ENCODE measurements around the gene TCF19.
"Not testable (repeated sequence)": the region's sequence is repeated elsewhere in the genome, so short reads cannot be mapped to it uniquely, and the experiment has no call there.

Gene TCF19

DNA sequence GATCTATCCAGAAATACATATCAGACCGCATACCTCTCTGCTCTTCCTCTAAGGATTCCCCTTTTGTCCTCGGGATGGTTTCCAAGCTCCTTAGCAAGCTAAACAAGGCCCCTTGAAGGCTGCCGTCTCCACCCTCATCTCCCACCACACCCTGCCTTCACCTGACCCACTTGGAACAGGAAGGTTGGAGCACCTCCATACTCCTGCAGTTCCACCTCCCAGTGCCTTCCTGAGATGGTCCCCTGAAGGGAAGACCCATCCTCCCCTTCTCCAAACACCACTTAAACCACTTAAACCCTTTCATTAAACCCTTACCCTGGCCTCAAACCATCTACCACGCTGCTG is 20.6 kb downstream of the TCF19 start:
- DNase-seq (ENCODE audit: low read depth in 1 of 2, low spot score in 1 of 2) = no peak

GRCh38 chr6:31179896-31180295 is 21.5 kb downstream of the TCF19 start:
- no peak for DNase-seq (ENCODE audit: low read depth in 1 of 2, low spot score in 1 of 2)

- DNase-seq (ENCODE audit: low read depth in 1 of 2, low spot score in 1 of 2) = peak; percentile 40 to 49
These were observed 22.1 kb downstream of the TCF19 start for GRCh38 chr6:31180500-31180899.

DNA sequence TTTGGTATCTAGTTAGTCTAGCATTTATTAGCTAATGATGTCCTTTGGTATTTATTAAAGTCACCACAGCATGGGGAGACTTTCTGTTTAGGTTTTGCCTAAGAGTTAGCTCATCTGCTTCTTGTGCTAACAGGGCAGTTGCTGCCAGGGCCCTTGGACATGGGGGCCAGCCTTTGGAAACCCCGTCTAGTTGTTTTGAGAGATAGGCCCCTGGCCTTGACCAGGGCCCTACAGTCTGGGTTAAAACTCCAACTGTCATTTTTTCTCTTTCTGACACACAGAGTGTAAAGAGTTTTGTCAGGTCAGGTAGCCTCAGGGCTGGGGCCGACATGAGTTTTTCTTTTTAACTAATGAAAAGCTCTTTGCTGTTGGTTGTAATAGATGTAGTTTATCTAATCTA is 24.9 kb downstream of the TCF19 start:
- DNase-seq (ENCODE audit: low read depth in 1 of 2, low spot score in 1 of 2) = not testable (repeated sequence)

DNA sequence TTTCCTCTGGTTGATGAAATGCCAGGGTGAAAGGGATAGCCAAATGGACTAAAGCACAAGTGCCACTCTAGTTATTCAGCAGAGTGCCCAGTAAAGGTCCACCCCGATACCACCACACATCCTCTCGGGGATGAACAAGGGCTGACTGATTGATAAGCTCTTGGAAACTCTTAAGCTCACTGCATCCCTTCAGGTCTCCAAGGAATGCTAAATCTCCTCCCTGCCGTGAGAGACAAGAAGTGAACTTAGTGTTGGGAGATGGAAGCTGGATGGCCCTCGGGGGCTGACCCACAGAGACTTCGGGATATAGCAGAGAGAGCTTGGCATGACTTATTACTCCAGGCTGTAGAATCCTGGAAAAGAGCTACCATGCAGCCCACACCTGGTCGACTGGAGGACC is 25.5 kb downstream of the TCF19 start:
- not testable (repeated sequence) for DNase-seq (ENCODE audit: low read depth in 1 of 2, low spot score in 1 of 2)

GRCh38 chr6:31185695-31186051 is 27.3 kb downstream of the TCF19 start:
- DNase-seq (ENCODE audit: low read depth in 1 of 2, low spot score in 1 of 2) = not testable (repeated sequence)

DNA sequence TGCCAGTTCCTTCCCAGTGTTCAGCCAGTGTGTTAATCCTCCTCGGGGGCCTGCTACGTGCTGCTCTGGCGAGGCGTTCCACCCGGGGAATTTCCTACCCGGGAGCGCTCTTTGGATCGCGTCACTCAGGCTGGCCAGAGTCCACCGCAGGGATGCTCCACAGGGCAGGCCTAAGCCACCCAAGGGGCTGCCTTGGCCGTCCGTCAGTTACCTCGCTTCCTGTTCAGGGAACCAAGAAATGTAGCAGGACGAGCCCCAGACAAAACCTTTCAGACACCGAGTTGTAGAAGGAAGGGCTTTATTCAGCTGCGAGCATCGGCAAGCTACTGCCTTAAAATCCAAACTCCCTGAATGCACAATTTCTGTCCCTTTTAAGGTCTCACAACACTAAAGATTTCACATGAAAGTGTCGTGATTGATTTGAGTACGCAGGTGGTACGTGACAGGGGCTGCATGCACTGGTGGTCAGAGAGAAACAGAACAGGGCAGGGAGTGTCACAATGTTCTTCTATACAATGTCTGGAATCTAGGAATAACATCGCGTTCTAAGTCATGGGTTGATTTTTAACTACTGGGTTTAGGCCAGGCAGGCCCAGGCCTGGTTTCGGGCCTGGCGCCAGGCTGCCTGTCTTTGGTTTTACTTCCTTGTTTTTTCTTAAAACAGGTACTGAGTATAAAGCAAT is 27.8 kb downstream of the TCF19 start:
- no peak for DNase-seq (ENCODE audit: low read depth in 1 of 2, low spot score in 1 of 2)

GRCh38 chr6:31187780-31188194 is 29.4 kb downstream of the TCF19 start:
- no peak for DNase-seq (ENCODE audit: low read depth in 1 of 2, low spot score in 1 of 2)

GRCh38 chr6:31189223-31189622 is 30.8 kb downstream of the TCF19 start:
- not testable (repeated sequence) for DNase-seq (ENCODE audit: low read depth in 1 of 2, low spot score in 1 of 2)

GRCh38 chr6:31190488-31190887 is 32.1 kb downstream of the TCF19 start:
- no peak for DNase-seq (ENCODE audit: low read depth in 1 of 2, low spot score in 1 of 2)

DNA sequence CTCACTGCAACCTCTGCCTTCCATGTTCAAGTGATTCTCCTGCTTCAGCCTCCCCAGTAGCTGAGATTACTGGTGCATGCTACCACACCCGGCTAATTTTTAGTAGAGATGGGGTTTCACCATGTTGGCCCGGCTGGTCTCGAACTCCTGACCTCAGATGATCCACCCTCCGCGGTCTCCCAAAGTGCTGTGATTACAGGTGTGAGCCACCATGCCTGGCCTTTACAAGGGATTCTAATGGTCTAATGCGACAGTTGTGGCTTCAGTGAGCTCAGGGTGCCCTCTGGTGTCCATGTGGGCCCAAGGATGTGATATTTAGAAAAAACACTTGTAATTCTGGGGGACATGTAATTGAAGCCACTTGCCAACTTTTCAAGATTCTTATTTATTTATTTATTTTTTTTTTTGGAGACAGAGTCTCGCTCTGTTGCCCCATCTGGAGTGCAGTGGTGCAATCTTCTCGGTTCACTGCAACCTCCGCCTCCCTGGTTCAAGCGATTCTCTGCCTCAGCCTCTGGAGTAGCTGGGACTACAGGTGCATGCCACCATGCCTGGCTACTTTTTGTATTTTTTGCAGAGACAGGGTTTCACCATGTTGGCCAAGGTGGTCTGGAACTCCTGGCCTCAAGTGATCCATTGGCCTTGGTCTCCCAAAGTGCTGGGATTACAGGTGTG is 34.2 kb downstream of the TCF19 start:
- peak; percentile 25 to 47 for DNase-seq (ENCODE audit: low read depth in 1 of 2, low spot score in 1 of 2)

DNA sequence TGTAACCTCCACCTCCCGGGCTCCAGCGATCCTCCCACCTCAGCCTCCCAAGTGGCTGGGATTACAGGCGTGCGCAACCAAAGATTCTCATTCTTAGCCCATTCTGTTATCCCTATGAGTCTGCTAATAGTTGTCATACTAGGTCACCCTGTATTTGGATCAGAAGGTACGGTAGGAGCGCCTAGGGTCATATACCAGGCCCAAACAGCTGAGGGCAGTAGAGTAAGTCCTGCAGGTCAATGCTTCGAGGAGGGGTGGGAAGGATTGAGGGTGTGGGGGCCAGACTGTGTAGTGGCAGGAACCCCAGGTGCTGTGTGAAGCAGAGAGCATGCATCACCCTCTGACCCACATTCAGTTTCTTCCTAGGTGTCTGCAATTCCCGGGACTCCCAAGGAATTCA is 34.8 kb downstream of the TCF19 start:
- DNase-seq (ENCODE audit: low read depth in 1 of 2, low spot score in 1 of 2) = no peak

GRCh38 chr6:31194061-31194834 is 35.9 kb downstream of the TCF19 start:
- DNase-seq (ENCODE audit: low read depth in 1 of 2, low spot score in 1 of 2) = no peak

GRCh38 chr6:31195308-31195979 is 37.1 kb downstream of the TCF19 start:
- not testable (repeated sequence) for DNase-seq (ENCODE audit: low read depth in 1 of 2, low spot score in 1 of 2)

DNA sequence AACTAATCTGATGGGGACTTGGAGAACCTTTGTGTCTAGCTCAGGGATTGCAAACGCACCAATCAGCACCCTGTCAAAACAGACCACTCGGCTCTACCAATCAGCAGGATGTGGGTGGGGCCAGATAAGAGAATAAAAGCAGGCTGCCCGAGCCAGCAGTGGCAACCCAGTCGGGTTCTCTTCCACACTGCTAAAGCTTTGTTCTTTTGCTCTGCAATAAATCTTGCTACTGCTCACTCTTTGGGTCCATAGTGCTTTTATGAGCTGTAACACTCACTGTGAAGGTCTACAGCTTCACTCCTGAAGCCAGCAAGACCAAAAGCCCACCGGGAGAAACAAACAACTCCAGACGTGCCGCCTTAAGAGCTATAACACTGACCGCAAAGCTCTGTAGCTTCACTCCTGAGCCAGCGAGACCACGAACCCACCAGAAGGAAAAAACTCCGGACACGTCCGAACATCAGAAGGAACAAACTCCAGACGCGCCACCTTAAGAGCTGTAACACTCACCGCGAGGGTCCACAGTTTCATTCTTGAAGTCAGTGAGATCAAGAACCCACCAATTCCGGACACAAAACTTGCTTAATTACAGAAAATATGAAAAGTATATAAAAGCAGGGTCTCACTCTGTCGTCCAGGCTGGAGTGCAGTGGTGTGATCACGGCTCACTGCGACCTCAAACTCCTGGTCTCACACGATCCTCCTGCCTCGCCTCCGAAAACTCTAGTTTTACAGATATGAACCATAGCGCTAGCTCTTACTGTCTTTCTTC is 38.0 kb downstream of the TCF19 start:
- not testable (repeated sequence) for DNase-seq (ENCODE audit: low read depth in 1 of 2, low spot score in 1 of 2)

DNA sequence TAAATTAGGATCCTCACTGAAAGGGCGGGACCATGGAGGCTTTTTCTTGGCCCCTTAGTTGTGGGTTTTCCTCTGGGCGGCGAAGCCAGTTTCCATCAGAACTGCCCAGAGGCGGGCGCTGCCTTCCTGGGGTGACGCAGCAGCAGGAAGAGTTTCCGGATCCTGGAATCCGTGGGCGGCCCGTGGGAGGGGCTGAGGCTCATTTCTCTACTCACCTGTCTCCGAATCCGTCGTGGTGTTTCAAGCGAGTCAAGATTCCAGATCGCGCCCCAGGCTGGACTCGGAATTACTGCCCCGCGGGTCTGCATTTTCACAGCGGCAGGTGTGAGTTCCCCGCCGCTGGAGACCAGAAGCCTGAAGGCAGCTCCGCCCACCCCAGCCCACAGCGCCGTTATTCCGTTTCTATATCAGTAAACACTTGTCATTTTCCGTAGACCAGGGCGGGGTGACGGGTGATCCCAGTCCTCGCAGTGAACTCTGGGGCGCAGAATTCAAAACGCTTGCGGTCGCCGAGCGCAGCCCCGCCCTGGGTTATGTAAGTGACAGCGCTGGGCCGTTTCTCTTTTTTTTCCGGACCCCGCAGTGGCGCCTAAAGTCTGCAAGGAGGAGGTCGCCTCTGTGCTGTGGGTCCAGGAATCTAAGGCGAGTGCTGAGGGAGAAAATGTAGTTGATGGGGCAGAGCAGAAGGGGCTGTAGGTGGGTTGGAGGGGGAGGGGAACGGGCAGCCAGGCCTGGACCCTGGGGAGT is 39.3 kb downstream of the TCF19 start:
- peak; percentile 79 to 92 for DNase-seq (ENCODE audit: low read depth in 1 of 2, low spot score in 1 of 2)

- not testable (repeated sequence) for DNase-seq (ENCODE audit: low read depth in 1 of 2, low spot score in 1 of 2)
These were observed 40.7 kb downstream of the TCF19 start for GRCh38 chr6:31199105-31199452.

GRCh38 chr6:31202259-31203166 is 44.1 kb downstream of the TCF19 start:
- no peak for DNase-seq (ENCODE audit: low read depth in 1 of 2, low spot score in 1 of 2)

- peak in 1 of 2 donors; percentile 70 for DNase-seq (ENCODE audit: low read depth in 1 of 2, low spot score in 1 of 2)
These were observed 45.1 kb downstream of the TCF19 start for GRCh38 chr6:31203345-31203979.
